Activated T-cell treated with anti-CD3 and anti-CD28 coated beads for 1 hour (primary cell): ENCODE results near the gene COG1.
A peak's percentile ranks its signal among the peaks of the same experiment; 100 is the strongest.
"Not testable (repeated sequence)": the region's sequence is repeated elsewhere in the genome, so short reads cannot be mapped to it uniquely, and the experiment has no call there.

ENCODE experiments used
- DNase-seq: peaks from one replicate; pipeline ENCODE4 v3.0.0-alpha.2; 2020; ENCODE audit warnings: low read depth

The COG1 gene, protein sequence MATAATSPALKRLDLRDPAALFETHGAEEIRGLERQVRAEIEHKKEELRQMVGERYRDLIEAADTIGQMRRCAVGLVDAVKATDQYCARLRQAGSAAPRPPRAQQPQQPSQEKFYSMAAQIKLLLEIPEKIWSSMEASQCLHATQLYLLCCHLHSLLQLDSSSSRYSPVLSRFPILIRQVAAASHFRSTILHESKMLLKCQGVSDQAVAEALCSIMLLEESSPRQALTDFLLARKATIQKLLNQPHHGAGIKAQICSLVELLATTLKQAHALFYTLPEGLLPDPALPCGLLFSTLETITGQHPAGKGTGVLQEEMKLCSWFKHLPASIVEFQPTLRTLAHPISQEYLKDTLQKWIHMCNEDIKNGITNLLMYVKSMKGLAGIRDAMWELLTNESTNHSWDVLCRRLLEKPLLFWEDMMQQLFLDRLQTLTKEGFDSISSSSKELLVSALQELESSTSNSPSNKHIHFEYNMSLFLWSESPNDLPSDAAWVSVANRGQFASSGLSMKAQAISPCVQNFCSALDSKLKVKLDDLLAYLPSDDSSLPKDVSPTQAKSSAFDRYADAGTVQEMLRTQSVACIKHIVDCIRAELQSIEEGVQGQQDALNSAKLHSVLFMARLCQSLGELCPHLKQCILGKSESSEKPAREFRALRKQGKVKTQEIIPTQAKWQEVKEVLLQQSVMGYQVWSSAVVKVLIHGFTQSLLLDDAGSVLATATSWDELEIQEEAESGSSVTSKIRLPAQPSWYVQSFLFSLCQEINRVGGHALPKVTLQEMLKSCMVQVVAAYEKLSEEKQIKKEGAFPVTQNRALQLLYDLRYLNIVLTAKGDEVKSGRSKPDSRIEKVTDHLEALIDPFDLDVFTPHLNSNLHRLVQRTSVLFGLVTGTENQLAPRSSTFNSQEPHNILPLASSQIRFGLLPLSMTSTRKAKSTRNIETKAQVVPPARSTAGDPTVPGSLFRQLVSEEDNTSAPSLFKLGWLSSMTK

DNA sequence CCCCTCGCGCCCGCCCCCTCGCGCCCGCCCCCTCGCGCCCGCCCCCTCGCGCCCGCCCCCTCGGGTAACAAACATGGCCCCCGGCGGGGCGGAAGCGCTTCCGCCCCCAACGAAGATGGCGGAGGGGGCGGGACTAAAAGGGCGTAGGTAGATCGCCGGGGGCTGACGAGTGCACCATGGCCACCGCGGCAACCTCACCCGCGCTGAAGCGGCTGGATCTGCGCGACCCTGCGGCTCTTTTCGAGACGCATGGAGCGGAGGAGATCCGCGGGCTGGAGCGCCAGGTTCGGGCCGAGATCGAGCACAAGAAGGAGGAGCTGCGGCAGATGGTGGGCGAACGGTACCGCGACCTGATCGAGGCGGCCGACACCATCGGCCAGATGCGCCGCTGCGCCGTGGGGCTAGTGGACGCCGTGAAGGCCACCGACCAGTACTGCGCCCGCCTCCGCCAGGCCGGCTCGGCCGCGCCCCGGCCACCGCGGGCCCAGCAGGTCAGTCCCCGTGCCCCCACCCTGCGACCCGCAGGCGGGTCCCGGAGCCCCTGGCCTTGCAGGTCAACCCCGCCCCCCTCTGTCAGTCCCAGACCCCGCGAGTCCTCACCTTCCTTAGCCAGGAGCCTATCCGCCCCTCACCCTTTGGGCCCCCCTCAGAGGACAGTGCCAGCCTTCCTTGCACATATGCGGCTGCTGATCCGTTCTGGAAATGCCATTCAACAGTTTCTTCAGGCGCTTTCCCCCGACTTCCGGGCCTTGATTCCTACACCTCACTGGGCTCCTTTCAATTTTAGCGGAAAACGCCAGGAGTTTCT is at the start of gene COG1:
Gene COG1, plus strand, starts transcription at position 162 of the 808 bp plus-strand sequence. Its CDS starts 15 bp downstream, at position 177.
- DNase-seq = peak; percentile 91

DNA sequence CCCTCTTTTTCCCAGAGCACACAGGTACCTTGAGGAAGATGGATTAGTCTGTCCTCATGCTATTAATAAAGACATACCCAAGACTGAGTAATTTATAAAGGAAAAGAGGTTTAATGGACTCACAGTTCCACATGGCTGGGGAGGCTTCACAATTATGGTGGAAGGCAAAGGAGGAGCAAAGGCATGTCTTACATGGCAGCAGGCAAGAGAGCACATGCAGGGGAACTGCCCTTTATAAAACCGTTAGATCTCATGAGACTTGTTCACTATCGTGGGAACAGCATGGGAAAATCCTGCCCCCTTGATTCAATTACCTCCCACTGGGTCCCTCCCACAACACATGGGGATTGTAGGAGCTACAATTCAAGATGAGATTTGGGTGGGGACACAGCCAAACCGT is 48.6 kb upstream of the COG1 start:
- not testable (repeated sequence) for DNase-seq

DNA sequence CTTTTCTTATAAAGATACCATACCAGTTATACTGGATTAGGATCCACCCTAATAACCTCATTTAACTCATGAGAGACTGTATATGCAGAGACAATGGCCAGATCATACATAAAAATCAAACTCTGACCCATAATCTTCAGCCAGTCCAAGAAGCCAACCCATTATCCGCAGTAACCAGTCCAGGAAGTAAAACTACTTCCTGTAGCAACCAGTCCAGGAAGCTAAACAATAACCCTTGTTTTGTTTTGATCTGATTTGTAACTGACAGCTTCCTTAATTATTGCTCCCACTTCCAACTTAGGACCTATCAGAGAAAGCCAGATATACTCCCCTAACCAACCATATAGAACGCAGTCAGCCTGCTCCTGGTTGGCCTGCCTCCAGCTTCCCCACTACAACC is 47.2 kb upstream of the COG1 start:
- DNase-seq = no peak

DNA sequence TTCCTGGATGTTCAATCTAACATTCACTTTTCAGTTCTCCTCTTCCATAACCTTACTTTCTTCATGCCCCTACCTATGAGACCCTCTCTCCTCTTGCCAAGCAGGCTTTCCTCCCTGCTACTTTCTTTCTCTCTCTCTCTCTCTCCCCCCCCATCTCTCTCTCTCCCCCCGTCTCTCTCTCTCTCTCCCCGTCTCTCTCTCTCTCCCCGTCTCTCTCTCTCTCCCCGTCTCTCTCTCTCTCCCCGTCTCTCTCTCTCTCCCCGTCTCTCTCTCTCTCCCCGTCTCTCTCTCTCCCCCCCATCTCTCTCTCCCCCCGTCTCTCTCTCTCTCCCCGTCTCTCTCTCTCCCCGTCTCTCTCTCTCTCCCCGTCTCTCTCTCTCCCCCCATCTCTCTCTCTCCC is 45.1 kb upstream of the COG1 start:
- not testable (repeated sequence) for DNase-seq

DNA sequence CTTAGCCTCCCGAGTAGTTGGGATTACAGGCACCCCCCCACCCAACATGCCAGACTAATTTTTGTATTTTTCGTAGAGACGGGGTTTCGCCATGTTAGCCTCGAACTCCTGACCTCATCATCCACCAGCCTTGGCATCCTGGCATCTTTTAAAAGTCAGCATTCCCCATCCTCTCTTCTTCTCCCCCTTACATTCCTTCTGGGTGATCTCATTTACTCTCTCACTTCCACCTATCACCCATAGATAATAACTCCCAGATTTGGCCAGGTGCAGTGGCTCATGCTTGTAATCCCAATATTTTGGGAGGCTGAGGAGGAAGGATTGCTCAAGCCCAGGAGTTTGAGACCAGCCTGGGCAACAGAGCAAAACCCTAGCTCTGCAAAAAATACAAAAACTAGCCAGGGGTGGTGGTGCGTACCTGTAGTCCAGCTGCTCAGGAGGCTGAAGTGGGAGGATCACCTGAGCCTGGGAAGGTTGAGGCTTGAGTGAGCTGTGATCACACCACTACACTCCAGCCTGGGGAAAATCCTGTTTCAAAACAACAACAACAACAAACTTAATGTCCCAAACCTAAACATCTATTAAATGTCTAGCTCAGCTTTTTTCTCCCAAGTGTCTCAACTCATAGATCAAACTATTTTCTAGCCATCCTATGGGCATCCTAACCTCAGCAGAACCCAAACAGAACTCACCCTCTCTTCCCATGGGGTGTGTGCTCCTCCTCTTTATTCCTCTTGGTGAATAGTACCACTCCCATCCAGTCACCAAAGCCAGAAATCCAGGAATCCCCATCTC is 44.1 kb upstream of the COG1 start:
- DNase-seq = no peak

DNA sequence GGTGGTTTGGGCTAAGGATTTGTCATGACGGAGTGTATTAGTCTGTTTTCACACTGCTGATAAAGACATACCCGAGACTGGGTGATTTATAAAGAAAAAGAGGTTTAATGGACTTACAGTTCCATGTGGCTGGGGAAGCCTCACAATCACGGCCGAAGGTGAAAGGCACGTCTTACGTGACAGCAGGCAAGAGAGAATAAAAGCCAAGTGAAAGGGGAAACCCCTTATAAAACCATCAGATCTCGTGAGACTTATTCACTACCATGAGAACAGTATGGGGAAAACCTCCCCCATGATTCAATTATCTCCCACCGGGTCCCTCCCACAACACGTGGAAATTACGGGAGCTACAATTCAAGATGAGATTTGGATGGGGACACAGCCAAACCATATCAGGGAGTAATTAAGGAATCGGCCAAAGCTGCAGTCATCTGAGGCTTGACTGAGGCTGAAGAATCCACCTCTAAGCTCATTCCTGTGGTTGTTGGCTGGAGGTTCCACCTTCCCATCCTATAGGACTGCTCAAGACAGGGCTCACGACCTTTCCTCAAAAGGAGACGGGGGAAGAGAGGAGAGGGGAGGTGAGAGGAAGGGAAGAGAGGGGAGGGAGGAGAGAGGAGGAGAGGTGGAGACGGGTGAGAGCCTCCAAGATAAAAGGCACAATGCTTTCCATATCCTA is 42.1 kb upstream of the COG1 start:
- not testable (repeated sequence) for DNase-seq

DNA sequence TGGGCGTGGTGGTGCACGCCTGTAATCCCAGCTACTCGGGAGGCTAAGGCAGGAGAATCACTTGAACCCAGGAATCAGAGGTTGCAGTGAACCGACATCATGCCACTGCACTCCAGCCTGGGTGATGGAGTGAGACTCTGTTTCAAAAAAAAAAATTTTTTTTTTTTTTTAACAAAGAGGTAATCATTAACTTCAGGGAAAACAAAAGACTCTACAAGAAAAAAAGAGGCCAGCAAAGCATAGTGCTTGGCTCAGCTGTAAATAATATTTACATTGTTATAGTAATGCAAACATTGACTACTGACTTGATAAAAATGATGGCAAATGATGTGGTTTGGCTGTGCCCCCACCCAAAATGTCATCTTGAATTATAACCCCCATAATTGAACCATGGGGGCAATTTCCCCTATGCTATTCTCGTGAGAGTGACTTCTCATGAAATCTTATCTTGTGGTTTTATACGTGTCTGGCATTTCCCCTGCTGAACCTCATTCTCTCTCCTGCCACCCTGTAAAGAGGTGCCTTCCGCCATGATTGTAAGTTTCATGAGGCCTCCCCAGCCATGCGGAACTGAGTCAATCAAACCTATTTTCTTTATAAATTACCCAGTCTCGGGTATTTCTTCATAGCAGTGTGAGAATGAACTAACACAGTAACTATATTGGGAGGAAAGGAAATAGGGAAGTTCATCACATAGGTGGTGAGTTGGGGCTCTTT is 40.8 kb upstream of the COG1 start:
- no peak for DNase-seq

DNA sequence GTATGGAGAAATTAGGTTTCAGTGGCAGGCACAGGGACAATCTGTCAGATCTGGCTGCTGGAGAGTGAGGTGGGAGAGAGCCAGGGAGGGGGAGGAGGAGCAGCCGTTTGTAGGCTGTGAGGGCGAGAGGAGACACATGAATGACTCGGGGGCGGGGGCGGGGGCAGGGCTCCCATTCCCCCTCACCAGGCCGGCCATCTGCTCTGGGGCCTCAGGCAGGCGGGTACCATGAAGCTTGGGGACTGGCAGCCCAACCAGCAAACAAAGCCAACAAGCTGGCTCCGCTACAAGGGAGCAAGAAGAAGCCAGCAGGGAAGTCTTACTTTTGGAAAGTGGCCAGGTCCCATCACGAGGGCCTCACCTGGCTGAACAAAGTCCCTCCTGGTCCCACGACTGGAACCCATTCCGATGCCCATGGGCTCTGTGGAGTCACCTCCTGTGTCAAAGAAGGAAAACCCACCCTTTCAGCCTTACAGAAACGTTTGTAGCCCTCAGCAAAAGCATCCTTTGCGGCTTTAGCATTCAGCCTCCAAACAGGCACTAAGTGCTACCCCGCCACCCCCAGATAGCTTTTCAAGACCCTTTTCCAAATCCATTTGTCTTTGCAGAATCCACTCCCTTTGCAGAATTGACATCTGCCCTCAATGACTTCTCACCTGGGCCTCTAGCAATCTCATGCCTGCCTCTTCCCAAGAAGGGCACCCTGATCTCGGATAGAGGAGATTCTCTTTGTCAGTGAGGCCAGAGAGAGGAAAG is 37.3 kb upstream of the COG1 start:
- DNase-seq = no peak

DNA sequence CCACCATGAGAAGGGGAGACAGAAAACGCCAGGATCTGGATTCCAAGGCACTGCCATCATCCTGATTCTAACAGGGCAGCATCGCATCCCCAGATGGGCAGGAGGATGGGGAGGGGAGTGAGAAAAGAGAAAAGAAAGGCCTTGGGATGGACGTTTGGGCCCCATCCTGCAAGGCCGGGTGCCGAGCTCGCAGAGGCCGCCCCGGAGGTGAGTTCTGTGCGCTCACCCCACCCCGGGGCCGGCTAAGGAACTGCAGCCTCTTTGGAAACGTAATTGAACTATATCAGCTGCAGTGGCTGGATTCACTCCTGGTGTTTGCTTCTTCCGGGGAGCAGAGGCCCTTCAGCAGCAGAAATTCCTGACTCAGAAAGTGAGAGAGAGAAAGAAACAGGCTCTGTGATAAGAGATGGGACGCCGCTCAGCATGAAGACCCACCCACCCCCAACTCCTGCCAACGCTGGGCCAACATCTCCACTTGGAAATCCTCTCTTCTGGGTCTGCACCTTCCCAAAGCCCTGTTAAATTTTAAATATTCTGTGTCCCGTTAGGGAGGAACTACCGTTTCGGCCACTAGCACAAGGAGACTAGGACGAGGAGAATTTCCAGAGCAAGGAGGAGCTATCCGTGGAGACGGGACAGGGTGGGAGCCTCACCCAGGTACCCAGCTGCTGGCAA is 36.6 kb upstream of the COG1 start:
- peak; percentile 49 for DNase-seq

DNA sequence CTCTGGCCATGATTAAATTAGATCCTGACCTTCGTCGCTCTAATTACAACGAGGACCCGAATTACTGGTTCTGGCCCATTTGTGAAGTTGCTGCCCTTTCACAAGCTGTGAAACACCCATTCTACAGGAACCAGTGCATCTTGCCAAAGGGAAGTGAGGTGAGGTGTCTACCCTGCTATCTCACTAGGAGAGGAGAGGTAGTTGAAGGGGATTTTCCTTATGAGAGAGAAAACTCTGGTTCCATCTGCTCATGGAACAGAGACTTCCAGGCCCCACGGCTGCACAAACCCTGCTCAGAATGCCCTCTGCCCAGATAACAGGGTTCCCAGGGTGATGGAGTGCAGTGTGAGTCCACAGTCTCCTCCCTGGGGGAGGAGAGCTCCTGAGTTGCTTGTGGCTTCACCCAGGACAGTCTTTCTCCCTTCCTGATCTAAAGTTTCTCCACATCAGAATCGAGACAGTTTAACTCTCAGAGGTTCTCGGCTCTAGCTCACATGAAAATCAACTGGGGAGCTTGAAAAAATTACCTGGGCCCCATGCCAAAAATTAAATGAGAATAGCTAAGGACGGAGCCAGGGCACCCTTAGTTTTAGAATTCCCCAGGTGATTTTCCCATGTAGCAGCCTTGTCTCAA is 35.9 kb upstream of the COG1 start:
- no peak for DNase-seq

DNA sequence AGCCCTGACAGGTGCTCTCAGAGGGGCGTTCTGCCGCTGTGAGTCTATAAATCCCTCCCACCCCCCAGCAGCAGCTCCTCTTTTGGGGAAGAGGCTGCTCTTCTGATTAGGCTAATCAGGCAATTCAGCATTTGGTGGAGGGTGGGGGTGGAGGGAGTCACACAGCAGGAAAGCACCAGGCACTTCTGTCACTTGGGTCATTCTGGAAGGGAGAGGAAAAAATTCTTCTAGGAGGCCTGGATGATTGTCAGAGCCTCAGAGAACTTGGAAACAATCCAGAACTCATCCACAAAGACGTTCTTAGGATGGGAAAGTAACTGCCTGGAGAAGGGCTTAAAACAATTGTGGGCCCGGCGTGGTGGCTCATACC is 35.3 kb upstream of the COG1 start:
- no peak for DNase-seq

DNA sequence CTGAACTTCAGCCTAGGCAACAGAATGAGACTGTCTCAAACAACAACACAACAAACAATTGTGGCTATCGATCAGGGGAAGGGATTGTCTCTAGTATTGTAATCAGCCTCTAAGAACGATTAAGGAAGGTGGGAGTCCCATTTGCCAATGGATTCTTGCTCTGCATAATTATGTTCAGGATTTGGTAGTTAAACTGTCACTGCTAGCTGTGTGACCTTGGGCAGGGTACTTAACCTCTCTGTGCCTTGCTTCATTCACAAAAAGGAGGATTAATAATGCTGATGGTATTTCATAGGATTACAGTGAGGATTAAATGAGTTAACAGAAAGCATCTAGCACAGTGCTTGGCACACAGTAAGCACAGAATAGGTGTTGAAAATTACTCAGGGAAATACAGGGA is 34.7 kb upstream of the COG1 start:
- DNase-seq = no peak

DNA sequence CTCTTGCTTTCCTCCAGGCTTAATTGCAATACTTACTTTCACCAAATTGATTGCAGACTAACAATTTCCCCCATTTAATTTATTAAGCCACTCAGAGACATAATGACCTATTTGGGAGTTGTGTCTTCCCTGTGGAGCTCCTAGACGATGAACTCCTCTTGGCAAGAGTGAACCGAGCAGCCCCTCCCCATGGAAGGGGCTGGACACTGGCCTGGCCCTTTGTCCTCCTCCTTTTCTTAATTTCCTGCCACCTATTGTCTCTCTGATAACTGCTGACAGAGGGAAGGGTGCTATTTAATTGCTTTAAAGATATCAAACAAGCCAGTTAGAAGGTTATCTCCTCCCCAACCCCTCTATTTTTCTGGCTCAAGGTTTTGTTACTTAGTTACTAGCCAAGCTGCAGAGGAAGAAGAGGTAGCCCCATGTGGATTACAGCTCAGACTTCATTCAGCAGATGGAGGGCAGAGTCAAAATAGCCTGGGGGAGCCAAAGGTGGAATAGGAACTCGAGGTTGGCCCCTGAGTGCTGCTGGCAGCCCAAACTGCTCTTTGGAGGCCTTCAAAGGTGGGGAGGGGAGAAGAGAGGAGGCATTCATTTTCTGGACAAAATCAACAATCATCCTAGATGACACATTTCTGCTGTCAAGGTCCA is 31.8 kb upstream of the COG1 start:
- no peak for DNase-seq

DNA sequence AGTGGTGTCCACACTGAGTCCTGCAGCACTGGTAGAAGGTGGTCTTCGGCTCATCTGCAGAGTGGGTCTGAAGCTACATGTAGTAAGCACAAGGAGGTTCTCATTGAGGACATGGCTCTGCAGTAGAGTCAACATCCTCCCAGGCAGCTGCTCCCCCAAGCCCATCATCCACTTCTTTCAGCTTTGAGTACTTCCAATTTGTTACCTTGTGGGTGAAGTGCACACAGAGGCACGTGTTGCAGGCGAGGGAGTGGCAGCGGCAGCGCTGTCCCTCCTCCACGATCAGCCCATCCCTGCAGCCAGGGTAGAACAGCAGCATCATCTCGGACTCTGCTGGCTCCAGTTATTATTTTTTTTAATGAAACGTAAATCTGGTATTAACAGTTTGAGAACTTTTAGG is 29.8 kb upstream of the COG1 start:
- no peak for DNase-seq

DNA sequence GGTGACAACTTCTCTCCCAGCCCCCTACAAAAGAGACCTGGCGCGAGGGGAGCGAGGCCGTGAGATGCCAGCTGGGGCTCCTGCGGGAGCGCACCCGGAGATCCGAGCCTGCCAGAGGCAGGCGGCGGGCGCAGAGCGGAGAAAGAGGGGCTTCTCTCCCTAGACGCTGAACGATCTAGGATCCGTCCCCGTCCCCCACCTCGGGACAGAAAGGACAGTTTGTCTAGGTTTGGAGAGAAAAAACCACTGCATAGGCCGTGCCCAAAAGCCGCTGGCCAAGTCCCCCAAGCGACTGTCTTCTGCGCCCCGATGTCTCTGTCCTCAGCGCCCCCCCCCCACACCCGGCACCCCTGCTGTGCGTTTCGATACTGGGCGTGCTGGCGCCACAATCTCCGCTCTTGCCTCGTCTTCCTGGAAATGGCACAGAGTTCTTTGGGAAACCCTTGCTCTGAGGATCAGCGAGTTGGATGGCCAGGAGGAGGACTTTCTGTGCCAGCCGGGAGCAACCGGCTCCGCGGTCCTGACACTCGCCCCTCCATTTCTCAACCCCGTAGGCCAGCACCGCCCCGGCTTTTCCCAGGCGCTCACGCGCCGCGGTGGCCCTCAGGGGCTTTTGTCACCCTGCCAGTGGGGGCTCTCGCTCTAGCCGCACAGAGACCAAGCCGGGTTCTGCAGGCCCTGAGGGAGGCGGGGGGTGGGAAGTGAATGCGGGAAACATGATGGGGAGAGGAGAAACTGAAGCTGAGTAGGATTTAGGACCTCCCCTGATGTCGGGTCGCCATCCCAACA is 27.0 kb upstream of the COG1 start:
- DNase-seq = no peak

DNA sequence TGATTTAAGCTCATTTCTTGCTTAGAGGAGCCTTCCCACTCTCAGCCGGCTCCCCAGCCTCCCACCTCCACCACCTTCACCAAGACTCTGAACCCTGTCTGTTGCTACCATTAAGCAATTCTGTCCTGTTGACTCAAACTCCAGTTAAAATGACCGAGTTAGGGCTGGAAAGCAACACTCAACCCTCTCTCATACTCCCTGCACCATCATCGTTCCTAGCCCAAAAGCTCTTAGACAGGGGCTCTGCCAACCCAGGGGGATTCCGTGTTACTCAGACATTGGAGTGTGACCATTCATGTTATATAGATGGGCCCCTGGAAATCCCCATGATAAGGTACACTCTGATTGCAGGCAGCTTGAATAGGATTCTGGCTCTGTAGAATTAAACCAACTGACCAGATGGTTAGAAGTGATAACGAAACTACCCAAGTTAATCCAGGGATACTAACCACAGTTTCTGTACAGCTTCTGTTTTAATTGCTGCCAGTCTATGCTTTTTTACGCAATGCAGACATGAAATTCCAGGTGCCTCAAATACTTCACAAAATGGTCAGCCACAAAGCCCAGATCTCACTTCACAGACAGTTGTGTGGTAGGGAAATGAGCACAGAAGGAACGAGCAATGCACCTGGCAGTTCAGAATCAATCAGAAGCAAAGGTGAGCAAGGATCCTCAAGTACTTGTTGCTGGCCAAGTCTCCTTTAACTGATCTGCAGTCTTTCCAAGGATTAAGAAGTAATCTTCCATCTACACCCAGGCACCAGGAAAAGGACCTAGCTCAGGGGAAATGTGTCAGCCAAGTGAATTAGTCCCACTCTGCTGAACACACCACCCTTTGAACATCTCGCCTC is 25.9 kb upstream of the COG1 start:
- no peak for DNase-seq
